Measurements from ENCODE around the gene ADGRA3.

Gene ADGRA3

DNA sequence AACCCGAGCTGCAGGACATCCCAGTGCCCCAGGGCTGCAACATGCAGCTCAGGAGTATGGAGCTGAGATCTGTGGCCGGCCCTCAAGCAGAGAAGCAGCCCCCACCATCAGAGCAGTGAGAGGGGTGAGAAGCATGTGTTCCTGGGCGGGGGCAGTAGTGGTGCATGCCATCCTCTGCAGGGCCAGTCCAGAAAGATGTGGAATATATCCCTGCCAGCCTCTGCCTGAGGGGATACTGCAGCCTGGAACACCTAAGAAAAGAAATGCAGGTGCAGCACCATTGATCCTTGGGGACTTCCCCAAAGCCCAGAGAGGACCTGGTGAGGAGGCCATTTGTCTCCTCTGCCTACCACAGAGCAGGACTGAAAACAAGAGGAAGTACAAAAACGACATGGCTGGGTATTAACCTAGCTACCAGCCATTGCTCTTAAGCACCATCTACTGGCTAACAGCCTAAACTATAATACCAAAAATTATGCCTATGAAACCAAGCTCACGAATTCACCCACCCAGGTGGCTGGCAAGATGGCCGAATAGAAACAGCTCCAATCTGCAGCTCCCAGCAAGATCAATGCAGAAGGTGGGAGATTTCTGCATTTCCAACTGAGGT, 158.8 kb downstream of the ADGRA3 start:
- TF ChIP-seq, protein P1, sequence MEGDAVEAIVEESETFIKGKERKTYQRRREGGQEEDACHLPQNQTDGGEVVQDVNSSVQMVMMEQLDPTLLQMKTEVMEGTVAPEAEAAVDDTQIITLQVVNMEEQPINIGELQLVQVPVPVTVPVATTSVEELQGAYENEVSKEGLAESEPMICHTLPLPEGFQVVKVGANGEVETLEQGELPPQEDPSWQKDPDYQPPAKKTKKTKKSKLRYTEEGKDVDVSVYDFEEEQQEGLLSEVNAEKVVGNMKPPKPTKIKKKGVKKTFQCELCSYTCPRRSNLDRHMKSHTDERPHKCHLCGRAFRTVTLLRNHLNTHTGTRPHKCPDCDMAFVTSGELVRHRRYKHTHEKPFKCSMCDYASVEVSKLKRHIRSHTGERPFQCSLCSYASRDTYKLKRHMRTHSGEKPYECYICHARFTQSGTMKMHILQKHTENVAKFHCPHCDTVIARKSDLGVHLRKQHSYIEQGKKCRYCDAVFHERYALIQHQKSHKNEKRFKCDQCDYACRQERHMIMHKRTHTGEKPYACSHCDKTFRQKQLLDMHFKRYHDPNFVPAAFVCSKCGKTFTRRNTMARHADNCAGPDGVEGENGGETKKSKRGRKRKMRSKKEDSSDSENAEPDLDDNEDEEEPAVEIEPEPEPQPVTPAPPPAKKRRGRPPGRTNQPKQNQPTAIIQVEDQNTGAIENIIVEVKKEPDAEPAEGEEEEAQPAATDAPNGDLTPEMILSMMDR (IDR thresholded peaks at IDR 0.05; ENCODE audit: insufficient read depth, missing control alignments) = peak; percentile 61
- FAIRE-seq (no peak), DNase-seq (ENCODE audit: insufficient read length, low spot score) (peak; percentile 33)

DNA sequence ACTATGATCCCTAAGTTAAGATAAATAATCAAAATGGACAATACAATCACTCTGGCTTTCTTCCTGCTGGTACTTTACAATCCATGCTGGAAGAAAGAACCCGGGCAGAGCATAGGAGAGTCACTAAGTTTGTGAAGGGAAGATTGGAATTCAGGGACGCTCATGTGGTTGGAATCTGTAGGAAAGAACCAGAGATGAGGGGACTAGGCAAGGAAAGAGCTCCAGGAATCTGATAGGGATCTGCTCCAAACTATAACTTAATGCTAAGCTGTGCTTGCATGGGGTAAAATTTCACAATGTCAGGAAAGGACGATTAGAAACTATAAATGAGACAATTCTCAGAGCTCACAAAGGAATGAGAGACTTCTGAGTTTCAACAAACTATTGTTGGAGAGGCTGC, 167.5 kb downstream of the ADGRA3 start:
- FAIRE-seq (no peak), DNase-seq (ENCODE audit: insufficient read length, low spot score) (no peak)
- TF ChIP-seq, protein P1 (IDR thresholded peaks at IDR 0.05; ENCODE audit: insufficient read depth, missing control alignments) = no peak

DNA sequence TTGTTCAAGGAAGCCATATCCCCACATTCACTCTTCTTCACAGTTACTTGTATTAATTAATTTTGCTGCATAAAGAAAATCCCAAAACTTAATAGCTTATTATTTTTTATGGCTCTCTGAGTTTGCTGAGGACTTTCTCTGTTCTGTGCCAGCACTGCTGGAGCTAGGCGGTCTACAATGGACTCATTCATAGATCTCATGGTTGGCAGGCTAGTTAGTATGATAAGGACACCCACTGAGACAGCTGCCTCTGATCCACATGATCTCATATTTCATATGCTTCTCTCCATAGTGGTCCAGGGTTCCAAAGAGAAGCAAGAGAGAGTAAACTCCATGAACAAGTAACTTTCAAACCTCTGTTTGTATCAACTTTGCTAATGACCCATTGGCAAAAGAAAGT, 170.2 kb downstream of the ADGRA3 start:
- TF ChIP-seq, protein P1 (IDR thresholded peaks at IDR 0.05; ENCODE audit: insufficient read depth, missing control alignments) = no peak
- FAIRE-seq = no peak
- DNase-seq (ENCODE audit: insufficient read length, low spot score) = no peak

DNA sequence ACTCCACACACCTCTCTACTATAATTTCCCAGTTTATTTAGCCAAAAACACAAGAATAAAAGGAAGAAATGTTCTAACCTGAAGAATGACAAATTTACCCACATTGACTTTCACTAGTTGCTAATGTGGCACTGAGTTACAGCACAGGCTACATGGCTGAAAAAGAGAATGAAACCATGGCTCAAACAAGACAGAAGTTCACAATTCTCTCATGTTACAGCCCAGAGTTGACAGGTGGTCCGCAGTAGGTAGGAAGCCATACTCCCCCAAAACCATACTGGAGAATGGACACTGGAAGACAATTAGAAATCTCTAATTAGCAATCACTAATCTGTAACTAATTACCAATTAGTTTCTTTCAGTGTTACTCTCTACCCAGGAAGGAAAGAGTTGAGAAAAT, 170.8 kb downstream of the ADGRA3 start:
- TF ChIP-seq, protein P1 (IDR thresholded peaks at IDR 0.05; ENCODE audit: insufficient read depth, missing control alignments) = no peak
- FAIRE-seq (no peak), DNase-seq (ENCODE audit: insufficient read length, low spot score) (no peak)

DNA sequence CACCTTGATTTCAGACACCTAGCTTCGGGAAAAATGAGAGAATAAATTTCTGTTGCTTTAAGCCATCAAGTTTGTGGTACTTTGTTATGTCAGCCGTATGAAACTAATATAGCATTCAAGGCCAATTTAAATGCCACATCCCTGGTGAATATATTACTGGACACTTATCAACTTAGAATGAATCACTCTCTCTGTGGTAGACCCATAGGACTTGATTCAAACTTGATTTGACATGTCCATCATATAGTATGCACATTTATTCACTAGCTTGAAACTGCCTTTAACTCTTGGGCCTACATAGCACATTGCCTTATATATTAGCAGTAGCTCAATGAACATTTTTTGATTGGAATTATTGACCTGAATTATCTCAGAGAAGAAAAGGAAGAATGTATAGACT, 172.3 kb downstream of the ADGRA3 start:
- DNase-seq (ENCODE audit: insufficient read length, low spot score) (no peak), FAIRE-seq (no peak)
- TF ChIP-seq, protein P1 (IDR thresholded peaks at IDR 0.05; ENCODE audit: insufficient read depth, missing control alignments) = no peak

DNA sequence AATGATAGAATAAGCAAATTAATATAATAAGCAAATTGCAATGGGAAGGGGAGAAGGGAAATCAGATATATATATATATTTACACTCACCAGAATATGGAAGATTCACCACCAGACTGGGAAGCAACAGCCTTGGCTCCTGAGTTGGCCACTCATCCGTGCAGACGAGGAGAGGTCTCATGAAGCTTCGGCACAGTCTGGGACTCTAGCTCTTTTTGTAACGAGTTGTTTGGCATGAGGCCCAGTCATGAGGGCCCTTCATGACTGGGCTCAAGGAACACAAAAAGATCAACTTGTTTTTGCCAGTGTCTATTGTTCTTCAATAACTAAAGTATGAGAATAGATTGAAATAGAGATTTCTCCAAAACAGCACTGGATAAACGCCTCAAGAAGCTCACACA, 176.4 kb downstream of the ADGRA3 start:
- DNase-seq (ENCODE audit: insufficient read length, low spot score) (no peak), FAIRE-seq (no peak)
- TF ChIP-seq, protein P1 (IDR thresholded peaks at IDR 0.05; ENCODE audit: insufficient read depth, missing control alignments) = no peak

DNA sequence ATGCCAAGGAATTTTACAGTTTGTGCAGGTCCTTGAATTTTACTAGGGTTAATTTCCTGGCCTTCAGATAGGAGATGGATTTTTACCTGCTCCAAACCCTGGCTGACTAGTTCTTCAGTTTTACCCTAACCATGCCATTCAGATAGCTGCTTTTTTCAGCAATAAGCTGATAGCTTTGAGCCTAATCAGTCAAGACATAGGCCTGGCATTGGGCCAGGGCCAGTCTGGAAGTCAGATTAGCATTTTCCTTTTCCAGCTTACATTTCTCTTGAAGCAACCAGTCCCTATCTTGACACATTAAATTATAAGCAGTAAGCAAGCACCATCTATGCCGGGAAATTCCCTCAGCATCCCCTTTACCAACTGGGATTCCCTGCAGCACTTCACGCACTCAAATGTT, 177.1 kb downstream of the ADGRA3 start:
- FAIRE-seq (peak; percentile 25), DNase-seq (ENCODE audit: insufficient read length, low spot score) (no peak)
- TF ChIP-seq, protein P1 (IDR thresholded peaks at IDR 0.05; ENCODE audit: insufficient read depth, missing control alignments) = no peak
